Caco-2 (cell line): ENCODE data around the gene TCTN3. TPM values are rescaled to one million over a fixed set of nuclear protein-coding genes. Genes with fewer than 3 reads are reported as not detected.
"Not testable (repeated sequence)": the region's sequence is repeated elsewhere in the genome, so short reads cannot be mapped to it uniquely, and the experiment has no call there.

Experiments
- BruUV-seq: library from RNA; stranded (reverse); fragments of 400-500 nt; replicated peaks from 2 replicates; lab custom pipeline; 2021; lab: Mats Ljungman, UMichigan
- CTCF ChIA-PET: fragments of 300-600 bp; sonication (Branson Sonifier 250); formaldehyde crosslinking; loops from one replicate; lab custom pipeline; 2022; ENCODE audit warnings: antibody characterized with exemption; lab: Charles Lee
- POLR2A ChIA-PET: fragments of 300-600 bp; sonication (Branson Sonifier 250); formaldehyde crosslinking; loops from one replicate; lab custom pipeline; 2022; ENCODE audit warnings: antibody characterized with exemption; lab: Charles Lee
- DNase-seq, 2 experiments: peaks; one replicate each; pipeline versions ENCODE4 v3.0.0 to v3.0.0-alpha.2; 2020 to 2022
- H3K27me3 ChIP-seq: replicated peaks from 2 replicates; pipeline ENCODE4 v1.6.0; 2011; ENCODE audit warnings: low read length; ENCODE audit not compliant: control insufficient read depth, insufficient read depth
- H3K36me3 ChIP-seq: 2 replicates; pipeline ENCODE4 v1.5.1; 2011; ENCODE audit warnings: low read length; ENCODE audit not compliant: control insufficient read depth, insufficient read depth
- H3K4me1 ChIP-seq: fragments of 250-450 bp; sonication (Bioruptor Pico); 2 replicates; pipeline ENCODE4 v1.5.1; 2020; ENCODE audit warnings: mild to moderate bottlenecking
- H3K4me3 ChIP-seq: 2 replicates; pipeline ENCODE4 v1.5.1; 2011; ENCODE audit warnings: low read depth, mild to moderate bottlenecking, control low read depth, low read length
- H3K9me3 ChIP-seq: fragments of 250-450 bp; sonication (Bioruptor Pico); 2 replicates; pipeline ENCODE4 v1.5.1; 2020; ENCODE audit warnings: mild to moderate bottlenecking, moderate library complexity
- H3K27ac Mint-ChIP-seq: one replicate; pipeline ENCODE4 v1.8.0; 2022; ENCODE audit warnings: mixed read lengths; ENCODE audit not compliant: unreplicated experiment
- H3K27me3 Mint-ChIP-seq: one replicate; pipeline ENCODE4 v1.8.0; 2022; ENCODE audit warnings: mixed read lengths; ENCODE audit not compliant: insufficient read depth, unreplicated experiment
- H3K36me3 Mint-ChIP-seq: one replicate; pipeline ENCODE4 v1.8.0; 2022; ENCODE audit warnings: mild to moderate bottlenecking, mixed read lengths; ENCODE audit not compliant: insufficient read depth, unreplicated experiment
- H3K4me1 Mint-ChIP-seq: one replicate; pipeline ENCODE4 v1.8.0; 2022; ENCODE audit warnings: low read depth, mixed read lengths; ENCODE audit not compliant: unreplicated experiment
- H3K4me3 Mint-ChIP-seq: one replicate; pipeline ENCODE4 v1.8.0; 2022; ENCODE audit warnings: mild to moderate bottlenecking, moderate library complexity, mixed read lengths; ENCODE audit not compliant: unreplicated experiment
- H3K9me3 Mint-ChIP-seq: one replicate; pipeline ENCODE4 v1.8.0; 2022; ENCODE audit warnings: mixed read lengths; ENCODE audit not compliant: unreplicated experiment
- CTCF ChIP-seq, 2 experiments: fragments of 200-600 bp in 1 of 2; IDR thresholded peaks; 1 replicate in 1 of 2; 2 replicates in 1 of 2; pipeline versions ENCODE4 v1.5.1 to v1.8.0; 2011 to 2022; ENCODE audit warnings: antibody characterized with exemption in 1 of 2, control low read depth in 1 of 2, inconsistent platforms in 1 of 2, low read depth in 1 of 2, low read length in 1 of 2, mild to moderate bottlenecking in 1 of 2, moderate library complexity in 1 of 2; ENCODE audit not compliant: insufficient read depth in 1 of 2, severe bottlenecking in 1 of 2, unreplicated experiment in 1 of 2
- intact Hi-C: fragments of 100-400 bp; cut with micrococcal nuclease; formaldehyde crosslinking; loops from one replicate; pipeline ENCODE4 v1.10.0; 2022; ENCODE audit not compliant: unreplicated experiment
- total RNA-seq: library from RNA; stranded (reverse); gene quantifications from 2 replicates; pipeline ENCODE4 v1.2.3, GENCODE V29; 2022

TCTN3 gene
- total RNA-seq, 1 experiment from 2014 or later = 52.1 TPM

- H3K36me3 ChIP-seq, H3K27me3 Mint-ChIP-seq, BruUV-seq, H3K36me3 Mint-ChIP-seq, H3K4me3 ChIP-seq, H3K9me3 ChIP-seq, POLR2A ChIA-PET, H3K27me3 ChIP-seq: not testable (repeated sequence)
- peak; percentile 79 to 85 for DNase-seq
- H3K27ac Mint-ChIP-seq = peak overlapping the region; percentile 39
- H3K4me3 Mint-ChIP-seq = peak overlapping the region; percentile 8
- peaks cover 16% of the 10 kb centered on the region for H3K4me1 ChIP-seq
- peaks cover 16% of the 10 kb centered on the region for H3K4me1 Mint-ChIP-seq
- CTCF ChIA-PET = interaction anchor here (0.8 kb wide), 1 partner anchor 27 kb away, joined by 6 read pairs; the partner anchor contains the start of gene TCTN3
- intact Hi-C loops = loop anchor here (2.0 kb wide), 1 partner anchor 26 kb away; no protein-coding TSS in a partner anchor
- H3K9me3 Mint-ChIP-seq = peaks cover 18% of the 10 kb centered on the region
Observed at GRCh38 chr10:95720745-95721144, 27.0 kb upstream of the TCTN3 start.

GRCh38 chr10:95716866-95717265 is 23.1 kb upstream of the TCTN3 start:
- ChIA-PET CTCF (interaction anchor here (0.9 kb wide), 1 partner anchor 23 kb away, joined by 3 read pairs; the partner anchor contains the start of gene TCTN3), POLR2A (no interaction called here)
- no peak for TF ChIP-seq CTCF (IDR thresholded peaks at IDR 0.05; ENCODE audit: insufficient read depth in 1 of 2, low read depth in 1 of 2, low read length in 1 of 2, severe bottlenecking in 1 of 2, unreplicated experiment in 1 of 2)
- H3K27me3 Mint-ChIP-seq = no peaks in the 10 kb centered on the region
- no peak for DNase-seq
- peaks cover 15% of the 10 kb centered on the region for H3K4me1 ChIP-seq
- H3K4me3 ChIP-seq = no peak overlapping the region
- no peak overlapping the region for H3K27ac Mint-ChIP-seq
- intact Hi-C loops = no loop called here
- no peaks in the 10 kb centered on the region for H3K9me3 Mint-ChIP-seq
- no peaks in the 10 kb centered on the region for H3K9me3 ChIP-seq
- peaks cover 6% of the 10 kb centered on the region for H3K36me3 Mint-ChIP-seq
- no peaks in the 10 kb centered on the region for H3K36me3 ChIP-seq
- H3K4me1 Mint-ChIP-seq = peaks cover 15% of the 10 kb centered on the region
- no TSS peak for BruUV-seq
- no peak overlapping the region for H3K4me3 Mint-ChIP-seq
- H3K27me3 ChIP-seq = no peaks in the 10 kb centered on the region

DNA sequence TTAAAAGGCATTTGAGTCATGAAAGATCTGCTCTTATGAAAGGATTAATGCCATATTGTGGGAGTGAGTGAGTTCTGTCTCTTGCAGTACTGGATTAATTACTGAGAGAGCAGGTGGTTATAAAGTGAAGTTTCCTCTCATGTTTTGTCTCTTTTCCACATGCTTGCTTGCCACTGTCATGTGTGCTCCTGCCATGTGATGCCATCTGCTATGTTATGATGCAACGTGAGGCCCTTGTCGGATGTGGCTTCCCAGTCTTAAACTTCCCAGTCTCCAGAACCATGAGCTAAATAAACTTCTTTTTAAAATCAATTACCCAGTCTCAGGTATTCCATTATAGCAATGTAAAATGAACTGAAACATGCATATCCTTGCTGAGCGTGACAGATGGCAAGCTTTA is 22.7 kb upstream of the TCTN3 start:
- no peaks in the 10 kb centered on the region for H3K27me3 Mint-ChIP-seq

More for the DNA sequence above, 22.7 kb upstream of the TCTN3 start:
- Histone ChIP-seq H3K27me3 (no peaks in the 10 kb centered on the region), H3K9me3 (no peaks in the 10 kb centered on the region), H3K4me3 (no peak overlapping the region), H3K4me1 (peaks cover 12% of the 10 kb centered on the region), H3K36me3 (no peaks in the 10 kb centered on the region)
- H3K4me1 Mint-ChIP-seq = peaks cover 15% of the 10 kb centered on the region
- no peak for TF ChIP-seq CTCF (IDR thresholded peaks at IDR 0.05; ENCODE audit: insufficient read depth in 1 of 2, low read depth in 1 of 2, low read length in 1 of 2, severe bottlenecking in 1 of 2, unreplicated experiment in 1 of 2)
- ChIA-PET POLR2A (no interaction called here), CTCF (interaction anchor here (0.9 kb wide), 1 partner anchor 23 kb away, joined by 3 read pairs; the partner anchor contains the start of gene TCTN3)
- no peaks in the 10 kb centered on the region for H3K9me3 Mint-ChIP-seq
- peaks cover 6% of the 10 kb centered on the region for H3K36me3 Mint-ChIP-seq
- intact Hi-C loops = no loop called here
- BruUV-seq = no TSS peak
- H3K4me3 Mint-ChIP-seq = no peak overlapping the region
- no peak for DNase-seq
- no peak overlapping the region for H3K27ac Mint-ChIP-seq
